Measurements from ENCODE around the gene ANKRD55. TPM values are rescaled to one million over a fixed set of nuclear protein-coding genes. Genes with fewer than 3 reads are reported as not detected.
"Not testable (repeated sequence)": the region's sequence is repeated elsewhere in the genome, so short reads cannot be mapped to it uniquely, and the experiment has no call there.

The ANKRD55 gene
- total RNA-seq, 2 experiments from 2014 or later: 10.3 to 11.9 TPM

DNA sequence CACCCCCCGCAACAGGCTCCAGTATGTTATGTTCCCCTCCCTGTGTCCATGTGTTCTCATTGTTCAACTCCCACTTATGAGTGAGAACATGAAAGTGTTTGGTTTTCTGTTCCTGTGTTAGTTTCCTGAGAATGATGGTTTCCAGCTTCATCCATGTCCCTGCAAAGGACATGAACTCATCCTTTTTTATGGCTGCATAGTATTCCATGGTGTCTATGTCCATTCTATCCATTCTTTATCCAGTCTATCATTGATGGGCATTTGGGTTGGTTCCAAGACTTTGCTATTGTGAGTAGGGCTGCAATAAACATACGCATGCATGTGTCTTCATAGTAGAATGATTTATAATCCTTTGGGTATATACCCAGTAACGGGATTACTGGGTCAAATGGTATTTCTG lies 35.6 kb upstream of the ANKRD55 start:
- POLR2A ChIA-PET; DNase-seq; H3K27me3 Mint-ChIP-seq; H3K27ac Mint-ChIP-seq; H3K9me3 Mint-ChIP-seq; H3K36me3 Mint-ChIP-seq (ENCODE audit: low read depth); H3K4me3 Mint-ChIP-seq: not testable (repeated sequence)
- peaks cover 21% of the 10 kb centered on the region for H3K4me1 Mint-ChIP-seq
- CTCF ChIA-PET: interaction anchor here (0.8 to 1.2 kb wide), 2 partner anchors 9 to 265 kb away, joined by 3 to 4 read pairs; no protein-coding TSS in a partner anchor

- Mint-ChIP-seq H3K27ac (no peak overlapping the region), H3K4me3 (no peak overlapping the region), H3K4me1 (peaks cover 21% of the 10 kb centered on the region), H3K36me3 (ENCODE audit: low read depth) (no peaks in the 10 kb centered on the region), H3K27me3 (peaks cover 6% of the 10 kb centered on the region), H3K9me3 (no peaks in the 10 kb centered on the region)
- CTCF ChIA-PET: interaction anchor here (1.2 to 1.3 kb wide), 2 partner anchors 8 to 570 kb away, joined by 3 to 4 read pairs; no protein-coding TSS in a partner anchor
- POLR2A ChIA-PET: no interaction called here
- DNase-seq: no peak
Measured at GRCh38 chr5:56267856-56268255, 34.7 kb upstream of the ANKRD55 start.

DNA sequence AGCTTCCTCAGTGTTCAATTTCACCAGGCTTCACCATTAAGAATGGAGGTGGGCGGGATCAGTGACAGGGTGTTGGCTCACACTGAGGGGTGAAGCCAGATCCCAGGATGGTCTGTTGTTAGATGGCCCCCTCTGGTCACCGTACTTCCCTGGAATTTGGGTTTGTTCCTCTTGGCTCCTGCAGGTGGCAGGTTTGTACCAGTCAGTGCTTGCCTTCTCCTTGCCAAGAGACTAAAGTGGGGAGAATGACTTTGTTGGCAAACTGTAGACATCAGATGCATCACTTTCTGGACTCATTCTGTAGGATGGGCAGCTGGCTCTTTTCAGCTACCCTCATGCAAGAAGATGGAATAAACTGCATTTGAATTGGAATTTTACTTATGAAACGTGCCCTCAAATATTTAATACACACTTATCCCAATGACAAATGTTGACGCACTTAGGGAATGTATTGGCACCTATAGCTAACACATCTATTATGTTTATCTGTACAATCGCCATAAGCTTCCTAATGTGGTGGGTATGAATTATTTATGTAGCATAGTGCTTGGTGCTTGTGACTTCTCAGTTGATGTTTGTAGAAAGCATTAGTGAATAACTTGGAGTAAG lies 31.4 kb upstream of the ANKRD55 start:
- POLR2A ChIA-PET: no interaction called here
- peak; percentile 23 for DNase-seq
- Mint-ChIP-seq H3K27me3 (peaks cover 8% of the 10 kb centered on the region), H3K9me3 (no peaks in the 10 kb centered on the region), H3K4me1 (peaks cover 2% of the 10 kb centered on the region), H3K27ac (no peak overlapping the region), H3K4me3 (no peak overlapping the region), H3K36me3 (ENCODE audit: low read depth) (no peaks in the 10 kb centered on the region)
- CTCF ChIA-PET: interaction anchor here (0.6 to 1.2 kb wide), 6 partner anchors 59 to 874 kb away, joined by 3 to 6 read pairs (median 4); no protein-coding TSS in a partner anchor

GRCh38 chr5:56262279-56262678 lies 29.1 kb upstream of the ANKRD55 start:
- no peak overlapping the region for H3K27ac Mint-ChIP-seq
- no peaks in the 10 kb centered on the region for H3K36me3 Mint-ChIP-seq (ENCODE audit: low read depth)
- peaks cover 9% of the 10 kb centered on the region for H3K27me3 Mint-ChIP-seq
- no peaks in the 10 kb centered on the region for H3K9me3 Mint-ChIP-seq
- CTCF ChIA-PET: no interaction called here
- no peak for DNase-seq
- no peaks in the 10 kb centered on the region for H3K4me1 Mint-ChIP-seq
- POLR2A ChIA-PET: no interaction called here
- no peak overlapping the region for H3K4me3 Mint-ChIP-seq

DNA sequence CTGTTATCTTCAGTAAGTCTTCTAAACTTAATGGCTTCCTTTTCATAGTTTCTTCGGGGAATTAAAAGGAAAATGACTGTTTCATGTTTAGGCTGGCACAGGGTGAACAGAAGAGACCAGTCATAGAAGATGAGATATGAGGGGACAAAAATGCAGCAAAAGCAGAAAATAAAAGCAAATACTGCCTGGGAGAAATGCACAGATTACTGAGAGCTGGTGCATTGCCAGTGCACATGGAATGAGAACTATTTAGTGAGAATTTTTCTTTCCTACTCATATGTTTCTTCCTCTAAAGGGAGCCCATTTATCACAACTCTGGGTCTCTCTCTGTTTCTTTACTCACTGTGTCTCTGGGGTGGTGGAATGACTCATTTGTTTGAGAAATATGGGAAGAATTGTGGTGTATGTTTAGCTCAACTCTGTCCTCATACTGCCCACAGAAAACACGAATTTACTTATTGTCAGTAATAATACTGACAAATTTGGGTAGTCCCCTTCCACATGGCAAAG lies 25.9 kb upstream of the ANKRD55 start:
- CTCF ChIA-PET: interaction anchor here (0.6 kb wide), 1 partner anchor 9 kb away, joined by 3 read pairs; no protein-coding TSS in a partner anchor
- Mint-ChIP-seq H3K27ac (no peak overlapping the region), H3K9me3 (no peaks in the 10 kb centered on the region), H3K27me3 (peaks cover 12% of the 10 kb centered on the region), H3K36me3 (ENCODE audit: low read depth) (no peaks in the 10 kb centered on the region), H3K4me1 (no peaks in the 10 kb centered on the region), H3K4me3 (no peak overlapping the region)
- DNase-seq: no peak
- POLR2A ChIA-PET: no interaction called here

GRCh38 chr5:56257763-56258529 lies 24.8 kb upstream of the ANKRD55 start:
- CTCF ChIA-PET: interaction anchor here (0.6 kb wide), 1 partner anchor 25 kb away, joined by 3 read pairs; the partner anchor contains the start of gene ANKRD55
- H3K36me3 Mint-ChIP-seq (ENCODE audit: low read depth); H3K27ac Mint-ChIP-seq; H3K4me3 Mint-ChIP-seq; H3K27me3 Mint-ChIP-seq; H3K9me3 Mint-ChIP-seq; H3K4me1 Mint-ChIP-seq; POLR2A ChIA-PET; DNase-seq: not testable (repeated sequence)

DNA sequence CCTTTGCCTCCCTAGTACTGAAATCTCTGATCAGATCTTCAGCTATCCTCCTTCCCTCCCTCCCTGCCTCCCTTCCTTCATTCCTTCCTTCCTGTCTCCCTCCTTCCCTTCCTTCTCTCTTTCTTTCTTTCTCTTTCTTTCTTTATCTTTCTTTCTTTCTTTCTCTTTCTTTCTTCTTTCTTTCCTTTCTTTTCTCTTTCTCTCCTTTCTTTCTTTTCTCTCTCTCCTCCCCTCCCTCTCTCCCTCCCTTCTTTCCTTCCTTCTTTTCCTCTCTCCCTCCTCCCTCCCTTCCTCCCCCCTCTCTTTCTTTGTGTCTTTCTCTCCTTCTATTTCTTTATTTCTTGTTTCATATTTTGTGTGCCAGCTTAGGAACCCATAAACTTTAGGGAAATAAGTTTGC lies 23.9 kb upstream of the ANKRD55 start:
- Mint-ChIP-seq H3K27me3 (peaks cover 7% of the 10 kb centered on the region), H3K4me3 (no peak overlapping the region), H3K9me3 (no peaks in the 10 kb centered on the region), H3K27ac (no peak overlapping the region), H3K36me3 (ENCODE audit: low read depth) (no peaks in the 10 kb centered on the region), H3K4me1 (no peaks in the 10 kb centered on the region)
- no peak for DNase-seq
- ChIA-PET CTCF (interaction anchor here (0.6 to 1.5 kb wide), 2 partner anchors 14 to 24 kb away, joined by 3 to 5 read pairs; partner anchors contain the start of gene ANKRD55), POLR2A (no interaction called here)

GRCh38 chr5:56255502-56255901 lies 22.4 kb upstream of the ANKRD55 start:
- ChIA-PET CTCF (no interaction called here), POLR2A (no interaction called here)
- no peak for DNase-seq
- Mint-ChIP-seq H3K27ac (no peak overlapping the region), H3K9me3 (no peaks in the 10 kb centered on the region), H3K4me3 (no peak overlapping the region), H3K4me1 (no peaks in the 10 kb centered on the region), H3K27me3 (peaks cover 7% of the 10 kb centered on the region), H3K36me3 (ENCODE audit: low read depth) (no peaks in the 10 kb centered on the region)

DNA sequence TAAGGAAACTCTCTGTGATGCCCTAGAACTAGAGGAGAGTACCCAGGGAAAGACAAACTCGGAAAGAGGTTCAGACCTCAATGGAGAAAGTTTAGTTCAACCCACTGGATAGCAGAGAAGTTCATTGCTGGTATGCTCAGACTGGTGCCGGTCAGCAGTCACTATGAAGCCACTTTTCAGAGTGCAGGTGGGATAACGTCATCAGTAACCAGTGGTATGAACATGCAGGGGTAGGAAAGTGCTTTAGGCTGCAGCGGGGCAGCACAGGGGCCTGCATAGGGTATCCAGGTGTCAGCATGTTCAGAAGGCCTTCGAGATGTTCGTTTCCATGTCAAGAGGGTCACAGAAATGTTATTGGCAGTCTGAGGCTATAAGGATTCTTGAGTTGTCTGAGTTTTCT lies 20.8 kb upstream of the ANKRD55 start:
- H3K9me3 Mint-ChIP-seq: peaks cover 2% of the 10 kb centered on the region
- H3K4me1 Mint-ChIP-seq: no peaks in the 10 kb centered on the region
- DNase-seq: no peak
- peaks cover 7% of the 10 kb centered on the region for H3K27me3 Mint-ChIP-seq
- H3K36me3 Mint-ChIP-seq (ENCODE audit: low read depth): no peaks in the 10 kb centered on the region
- H3K27ac Mint-ChIP-seq: no peak overlapping the region
- ChIA-PET CTCF (no interaction called here), POLR2A (no interaction called here)
- H3K4me3 Mint-ChIP-seq: no peak overlapping the region

DNA sequence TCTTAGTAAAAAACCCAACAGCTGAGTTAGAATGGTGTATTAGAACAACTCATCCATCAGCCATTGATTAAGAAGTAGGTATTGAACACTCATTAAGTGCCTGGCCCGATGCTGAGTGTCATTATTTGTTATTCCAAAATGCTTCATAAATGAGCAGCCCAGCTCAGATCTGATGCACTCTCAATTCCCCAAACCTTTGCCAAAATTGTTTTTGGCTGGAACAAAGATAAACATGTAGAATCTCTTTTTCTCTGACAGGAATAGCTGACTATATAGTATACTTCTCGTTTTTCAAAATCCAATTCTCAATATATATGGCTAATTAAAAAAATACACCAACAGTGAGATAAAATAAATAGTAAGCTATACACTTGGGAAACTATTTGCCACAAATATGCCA lies 20.0 kb upstream of the ANKRD55 start:
- Mint-ChIP-seq H3K4me1 (no peaks in the 10 kb centered on the region), H3K36me3 (ENCODE audit: low read depth) (no peaks in the 10 kb centered on the region), H3K4me3 (no peak overlapping the region), H3K27ac (no peak overlapping the region), H3K9me3 (peaks cover 3% of the 10 kb centered on the region), H3K27me3 (peaks cover 7% of the 10 kb centered on the region)
- DNase-seq: no peak
- ChIA-PET CTCF (interaction anchor here (1.3 kb wide), 1 partner anchor 76 kb away, joined by 3 read pairs; no protein-coding TSS in a partner anchor), POLR2A (interaction anchor here (0.6 kb wide), 1 partner anchor 330 kb away, joined by 3 read pairs; no protein-coding TSS in a partner anchor)

- CTCF ChIA-PET: interaction anchor here (1.1 to 1.3 kb wide), 2 partner anchors 19 to 77 kb away, joined by 3 read pairs; no protein-coding TSS in a partner anchor
Measured at GRCh38 chr5:56251918-56252553, 18.9 kb upstream of the ANKRD55 start.

GRCh38 chr5:56251440-56251839 lies 18.3 kb upstream of the ANKRD55 start:
- Mint-ChIP-seq H3K9me3 (peaks cover 4% of the 10 kb centered on the region), H3K4me3 (no peak overlapping the region), H3K27me3 (peaks cover 3% of the 10 kb centered on the region), H3K4me1 (no peaks in the 10 kb centered on the region), H3K36me3 (ENCODE audit: low read depth) (no peaks in the 10 kb centered on the region), H3K27ac (no peak overlapping the region)
- ChIA-PET CTCF (no interaction called here), POLR2A (no interaction called here)
- DNase-seq: no peak

More at GRCh38 chr5:56251918-56252553, 18.9 kb upstream of the ANKRD55 start:
- Mint-ChIP-seq H3K27ac (no peak overlapping the region), H3K36me3 (ENCODE audit: low read depth) (no peaks in the 10 kb centered on the region), H3K27me3 (peaks cover 3% of the 10 kb centered on the region), H3K9me3 (peaks cover 4% of the 10 kb centered on the region), H3K4me1 (no peaks in the 10 kb centered on the region), H3K4me3 (no peak overlapping the region)
- POLR2A ChIA-PET: no interaction called here
- DNase-seq: no peak

- no peaks in the 10 kb centered on the region for H3K27me3 Mint-ChIP-seq
- H3K27ac Mint-ChIP-seq: no peak overlapping the region
- ChIA-PET POLR2A (no interaction called here), CTCF (interaction anchor here (0.5 kb wide), 1 partner anchor 809 kb away, joined by 4 read pairs; no protein-coding TSS in a partner anchor)
- H3K4me1 Mint-ChIP-seq: no peaks in the 10 kb centered on the region
- no peak overlapping the region for H3K4me3 Mint-ChIP-seq
- H3K9me3 Mint-ChIP-seq: peaks cover 4% of the 10 kb centered on the region
- no peaks in the 10 kb centered on the region for H3K36me3 Mint-ChIP-seq (ENCODE audit: low read depth)
- no peak for DNase-seq
Measured at GRCh38 chr5:56250011-56250410, 16.9 kb upstream of the ANKRD55 start.

All from activated CD4-positive, alpha-beta T cell treated with anti-CD3 and anti-CD28 coated beads, Interleukin-2, amount 10 ng/mL, durations not matched to agents 7 days and 5 days (primary cell).